Measurements from ENCODE around the gene SPATA18. TPM values are rescaled to one million over a fixed set of nuclear protein-coding genes. Genes with fewer than 3 reads are reported as not detected.
A peak's percentile ranks its signal among the peaks of the same experiment; 100 is the strongest.
"Not testable (repeated sequence)": the region's sequence is repeated elsewhere in the genome, so short reads cannot be mapped to it uniquely, and the experiment has no call there.

Gene SPATA18
- total RNA-seq, 1 experiment from 2014 or later = 1.4 TPM

DNA sequence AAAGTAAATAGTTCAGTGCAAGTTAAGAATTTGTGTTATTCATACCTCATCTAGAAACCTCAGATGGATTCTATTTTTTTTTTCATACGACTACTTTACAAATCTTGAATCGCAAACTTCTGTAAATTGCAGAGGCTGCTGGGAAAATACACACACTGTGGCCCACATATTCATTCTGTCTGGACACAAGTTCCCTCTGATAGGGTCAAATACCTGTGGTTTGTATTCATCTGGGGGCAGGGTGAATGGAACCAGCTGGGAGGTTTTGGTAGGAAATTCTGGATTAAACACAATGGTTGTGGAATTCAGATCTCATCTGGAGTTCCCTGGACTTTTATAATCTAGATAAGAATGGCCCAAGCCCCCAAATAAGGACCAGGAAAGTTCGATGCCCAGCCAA is 56.2 kb downstream of the SPATA18 start:
- peak; percentile 37 for DNase-seq (ENCODE audit: low read depth)

DNA sequence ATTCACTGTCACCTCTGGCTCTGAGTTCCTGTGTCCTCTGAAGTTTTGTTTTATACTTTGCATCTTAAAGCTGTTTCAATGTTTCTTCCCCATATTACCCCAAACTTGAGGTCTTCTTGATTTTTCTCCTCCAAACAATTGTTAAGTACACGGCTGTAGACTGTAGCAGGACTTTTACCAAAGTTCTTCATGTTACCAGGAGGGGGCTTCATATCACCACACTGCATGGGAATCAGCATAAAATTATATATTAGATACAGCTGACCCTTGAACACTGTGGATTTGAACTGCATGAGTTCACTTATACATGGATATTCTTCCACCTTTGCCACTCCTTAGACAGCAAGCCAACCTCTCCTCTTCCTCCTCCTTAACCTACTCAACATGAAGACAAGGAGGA is 56.6 kb downstream of the SPATA18 start:
- DNase-seq (ENCODE audit: low read depth) = no peak

DNA sequence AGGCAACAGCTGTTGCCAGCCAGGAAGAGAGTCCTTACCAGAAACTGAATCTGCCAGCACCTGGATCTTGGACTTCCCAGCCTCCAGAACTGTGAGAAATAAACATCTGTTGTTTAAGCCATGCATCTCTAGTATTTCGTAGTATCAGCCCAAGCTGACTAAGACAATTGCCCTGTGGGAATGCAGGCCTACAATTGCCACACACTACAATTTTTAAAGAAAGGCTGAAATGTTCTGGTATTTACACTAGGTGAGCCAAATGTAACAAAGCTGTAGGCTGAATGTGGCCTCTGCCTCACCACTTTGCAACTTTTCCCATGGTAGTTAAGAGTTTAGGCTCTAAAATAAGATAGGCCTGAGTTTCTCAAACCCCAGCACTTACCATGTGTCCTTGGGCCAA is 59.1 kb downstream of the SPATA18 start:
- peak; percentile 13 for DNase-seq (ENCODE audit: low read depth)

DNA sequence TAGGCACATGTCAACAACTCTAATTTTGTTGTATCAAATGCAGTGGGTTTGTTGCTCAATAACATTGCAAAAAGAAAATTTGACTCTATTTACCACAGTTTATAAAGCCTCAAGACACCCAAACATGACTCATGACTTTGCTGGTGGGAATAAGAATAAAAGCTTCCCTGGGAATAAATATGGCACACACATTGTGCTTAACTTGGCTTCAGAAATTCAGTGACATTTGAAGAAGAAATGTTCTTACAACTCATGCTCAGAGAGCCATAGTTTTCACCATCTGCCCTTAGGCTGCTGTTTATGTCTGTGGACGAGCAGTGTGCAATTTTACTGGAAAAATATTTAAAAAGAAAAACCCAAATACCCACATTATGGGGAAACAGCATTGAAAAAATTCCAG is 60.9 kb downstream of the SPATA18 start:
- no peak for DNase-seq (ENCODE audit: low read depth)

DNA sequence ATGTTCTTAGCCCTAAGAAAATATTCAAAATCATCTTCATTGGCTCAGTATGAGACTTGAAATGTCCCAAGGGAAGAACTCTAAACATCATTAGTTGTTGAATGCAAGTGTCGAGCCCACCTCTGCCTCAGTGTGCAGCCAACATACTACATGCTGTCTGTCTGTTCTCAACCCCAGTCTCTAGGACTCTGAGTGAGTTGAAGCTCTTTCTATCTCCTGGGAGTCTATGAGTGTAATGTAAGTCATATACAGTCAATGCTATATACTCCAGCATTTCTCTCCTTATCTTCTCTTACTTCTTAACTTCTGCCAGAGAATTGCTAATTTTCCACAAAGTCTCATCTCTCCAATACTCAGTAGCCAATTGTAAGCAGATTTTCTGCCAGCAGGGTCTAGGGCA is 61.3 kb downstream of the SPATA18 start:
- no peak for DNase-seq (ENCODE audit: low read depth)

DNA sequence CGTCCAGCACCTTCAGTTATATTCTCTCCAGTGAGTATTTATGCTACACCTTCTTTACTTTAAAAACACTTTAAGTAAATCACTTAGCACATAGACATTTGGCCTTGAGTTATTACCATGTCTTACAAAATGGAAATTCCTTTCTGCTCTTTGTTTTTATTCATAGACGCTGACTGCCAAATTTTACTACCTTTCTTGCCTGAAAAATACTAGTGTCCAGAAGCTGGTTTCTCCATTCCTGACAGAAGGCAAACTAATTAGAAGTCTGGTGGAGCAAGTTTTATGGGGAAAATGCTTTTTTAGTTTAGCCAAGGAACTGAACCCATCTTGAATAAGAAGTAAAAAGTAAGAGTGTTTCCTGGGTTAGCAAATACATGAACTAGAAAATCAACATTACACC is 65.5 kb downstream of the SPATA18 start:
- DNase-seq (ENCODE audit: low read depth) = no peak

DNA sequence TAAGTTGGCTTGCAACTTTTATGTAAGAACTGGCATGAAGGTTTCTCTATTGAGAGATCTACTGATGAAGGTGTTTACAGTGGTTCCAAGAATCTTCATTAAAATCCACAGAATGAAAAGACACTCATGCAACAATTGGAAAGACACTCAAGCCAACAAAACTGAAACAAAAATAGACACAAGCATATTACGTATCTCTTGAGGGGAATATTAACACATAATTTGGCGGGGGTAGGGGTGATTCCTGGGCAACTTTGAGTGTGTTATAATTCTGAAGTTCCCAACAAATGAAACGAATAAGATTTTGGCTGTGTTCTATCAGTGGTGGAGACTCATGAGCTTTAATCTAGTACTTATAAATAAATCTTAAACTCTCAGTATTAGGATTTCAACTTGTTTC is 75.1 kb downstream of the SPATA18 start:
- DNase-seq (ENCODE audit: low read depth) = no peak

DNA sequence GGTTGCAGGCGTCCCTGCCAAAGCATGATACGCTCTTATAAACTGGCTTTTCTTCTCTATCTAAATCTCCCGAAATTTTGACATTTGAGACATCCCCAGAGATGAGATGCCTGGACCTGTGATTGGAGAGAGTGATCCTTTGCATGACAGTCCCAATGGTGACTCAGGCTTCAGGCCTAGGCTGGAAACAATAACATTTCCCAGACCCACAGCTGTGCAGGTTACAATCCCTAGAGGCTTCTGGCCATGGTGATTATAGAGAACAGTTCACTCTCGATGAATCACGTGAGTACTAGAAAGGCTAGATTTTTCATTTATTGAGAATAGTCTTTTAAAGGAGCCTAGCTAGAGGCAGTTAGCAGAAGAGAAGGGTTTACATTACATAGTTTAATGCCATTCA is 75.9 kb downstream of the SPATA18 start:
- peak; percentile 41 for DNase-seq (ENCODE audit: low read depth)

DNA sequence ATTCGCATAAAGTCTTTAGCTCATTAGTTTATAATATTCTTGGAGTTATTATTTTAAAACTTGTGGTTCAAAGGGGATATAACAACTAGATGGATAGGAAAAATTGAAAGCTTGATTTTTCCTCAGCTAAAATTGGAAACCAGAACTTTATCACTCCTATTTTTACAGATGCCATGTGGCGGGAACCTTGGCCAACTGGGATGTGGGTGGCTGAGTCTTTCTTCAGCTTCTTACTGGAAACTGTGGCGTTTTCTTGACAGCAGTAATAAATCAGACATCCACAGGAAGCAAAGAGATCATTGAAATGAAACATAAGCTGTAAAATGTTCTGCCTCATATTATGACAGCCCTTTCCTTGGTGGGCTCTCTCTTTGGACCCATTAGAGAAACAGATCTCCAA is 84.1 kb downstream of the SPATA18 start:
- no peak for DNase-seq (ENCODE audit: low read depth)

DNA sequence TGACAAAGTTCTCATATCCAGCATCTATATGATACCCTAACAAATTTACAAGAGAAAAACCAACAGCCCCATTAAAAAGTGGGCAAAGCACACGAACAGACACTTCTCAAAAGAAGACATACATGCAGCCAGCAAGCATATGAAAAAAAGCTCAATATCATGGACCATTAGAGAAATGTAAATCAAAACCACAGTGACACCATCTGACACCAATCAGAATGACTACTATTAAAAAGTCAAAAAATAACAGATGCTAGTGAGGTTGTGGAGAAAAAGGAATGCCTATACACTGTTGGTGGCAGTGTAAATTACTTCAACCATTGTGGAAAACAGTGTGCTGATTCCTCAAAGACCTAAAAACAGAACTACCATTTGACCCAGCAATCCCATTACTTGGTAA is 86.0 kb downstream of the SPATA18 start:
- not testable (repeated sequence) for DNase-seq (ENCODE audit: low read depth)

DNA sequence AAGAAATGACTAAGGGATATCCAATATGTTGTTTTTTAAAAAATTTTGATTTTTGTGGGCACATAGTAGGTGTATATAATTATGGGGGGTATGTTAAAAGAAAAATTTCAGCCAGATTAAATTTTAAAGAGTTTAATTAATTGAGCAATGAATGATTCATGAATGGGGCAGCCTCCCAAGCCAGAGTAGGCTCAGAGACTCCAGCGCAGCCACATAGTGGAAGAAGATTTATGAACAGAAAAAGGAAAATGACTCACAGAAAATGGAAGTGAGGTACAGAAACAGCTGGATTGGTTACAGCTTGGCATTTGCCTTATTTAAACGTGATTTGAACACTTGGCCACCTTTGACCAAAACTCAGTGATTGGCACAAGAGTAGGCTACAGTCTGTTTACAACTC is 91.7 kb downstream of the SPATA18 start:
- no peak for DNase-seq (ENCODE audit: low read depth)

DNA sequence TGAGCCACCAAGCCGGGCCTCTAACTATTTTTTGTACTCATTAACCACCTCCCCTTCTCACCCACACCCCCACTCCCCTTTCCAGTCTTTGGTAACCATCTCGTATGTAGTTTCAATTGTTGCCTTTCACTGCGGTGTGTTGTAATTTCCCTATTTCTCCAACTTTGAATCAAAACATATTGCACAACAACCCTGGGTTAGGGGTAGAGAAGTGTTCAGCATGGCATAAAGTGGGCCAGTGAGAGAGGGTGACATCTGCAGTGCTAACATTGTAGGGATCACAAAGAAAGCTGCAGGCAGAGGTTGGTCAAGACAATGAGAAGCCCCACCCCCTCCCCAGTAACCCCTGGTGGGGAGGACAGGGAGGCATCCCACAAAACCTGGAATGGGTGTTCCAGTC is 92.7 kb downstream of the SPATA18 start:
- DNase-seq (ENCODE audit: low read depth) = no peak

DNA sequence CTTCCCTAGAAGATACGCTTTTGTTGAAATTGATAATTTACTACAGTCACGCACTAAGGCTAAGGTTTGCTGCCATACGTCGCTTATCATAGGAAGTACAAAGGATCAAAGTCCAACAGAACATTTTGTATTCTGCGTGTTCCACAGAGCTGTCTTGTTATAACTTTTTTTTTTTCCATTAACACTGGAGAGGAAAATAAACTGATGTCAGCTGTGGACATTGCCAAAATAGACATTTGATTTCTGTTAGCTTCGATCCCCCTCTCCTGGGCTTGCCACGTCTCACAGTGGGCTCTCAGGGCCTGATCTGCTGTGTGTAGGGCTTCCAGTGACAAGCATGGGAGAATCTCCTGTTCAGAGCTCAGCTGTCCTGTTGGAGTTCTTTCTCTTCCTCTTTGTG is 93.3 kb downstream of the SPATA18 start:
- DNase-seq (ENCODE audit: low read depth) = no peak

Other genes with a start within 250 kb of the SPATA18 start
- gene DCUN1D4, start 208.2 kb upstream of the SPATA18 start, total RNA-seq (2014; rRNA removed; shearing (Covaris generic)) = 24.6 and 25.8 TPM in 2 replicates
- gene LRRC66, start 30.9 kb upstream of the SPATA18 start, total RNA-seq (2014; rRNA removed; shearing (Covaris generic)) = 0.10 and 0.12 TPM in 2 replicates
- 18.9 and 23.5 TPM in 2 replicates for gene SGCB, start 13.0 kb upstream of the SPATA18 start, total RNA-seq (2014; rRNA removed; shearing (Covaris generic))